Mesendoderm (in vitro differentiated cells): ENCODE measurements around the gene CPLX3.

ENCODE experiments used
- DNase-seq: peaks from one replicate; pipeline ENCODE4 v3.0.0; 2013
- H2AK5ac ChIP-seq: 2 replicates; pipeline ENCODE4 v1.6.1; 2013; ENCODE audit warnings: low read length, inconsistent platforms
- H2BK120ac ChIP-seq: 2 replicates; pipeline ENCODE4 v1.6.1; 2013; ENCODE audit warnings: low read depth, mild to moderate bottlenecking, low read length, moderate library complexity, mixed read lengths
- H2BK15ac ChIP-seq: replicated peaks from 2 replicates; pipeline ENCODE4 v1.6.1; 2013; ENCODE audit warnings: low read depth, mild to moderate bottlenecking, moderate library complexity
- H2BK5ac ChIP-seq: 2 replicates; pipeline ENCODE4 v1.6.1; 2013; ENCODE audit warnings: low read length, inconsistent platforms
- H3K18ac ChIP-seq: 2 replicates; pipeline ENCODE4 v1.6.1; 2013; ENCODE audit warnings: mild to moderate bottlenecking, low read length, mixed read lengths
- H3K23ac ChIP-seq: one replicate; pipeline ENCODE4 v1.6.1; 2013; ENCODE audit warnings: low read length
- H3K27ac ChIP-seq: 2 replicates; pipeline ENCODE4 v1.5.1; 2013; ENCODE audit warnings: low read depth, mild to moderate bottlenecking, inconsistent platforms, low read length, moderate library complexity
- H3K27me3 ChIP-seq: 2 replicates; pipeline ENCODE4 v1.6.1; 2013; ENCODE audit warnings: low read length, control low read depth, mild to moderate bottlenecking, inconsistent platforms; ENCODE audit not compliant: insufficient read depth, poor library complexity
- H3K36me3 ChIP-seq: 2 replicates; pipeline ENCODE4 v1.6.1; 2013; ENCODE audit warnings: low read length, inconsistent platforms; ENCODE audit not compliant: control insufficient read depth, insufficient read depth
- H3K4ac ChIP-seq: one replicate; pipeline ENCODE4 v1.6.1; 2013; ENCODE audit warnings: low read depth, mild to moderate bottlenecking, low read length, moderate library complexity
- H3K4me1 ChIP-seq: 2 replicates; pipeline ENCODE4 v1.6.1; 2013; ENCODE audit warnings: low read depth, low read length, inconsistent platforms; ENCODE audit not compliant: control insufficient read depth
- H3K4me2 ChIP-seq: 2 replicates; pipeline ENCODE4 v1.6.1; 2013; ENCODE audit warnings: low read length
- H3K4me3 ChIP-seq: 2 replicates; pipeline ENCODE4 v1.5.1; 2013; ENCODE audit warnings: mild to moderate bottlenecking, low read length
- H3K56ac ChIP-seq: one replicate; pipeline ENCODE4 v1.6.1; 2013; ENCODE audit warnings: low read length
- H3K79me1 ChIP-seq: 2 replicates; pipeline ENCODE4 v1.6.1; 2013; ENCODE audit warnings: low read length, inconsistent platforms
- H3K79me2 ChIP-seq: 2 replicates; pipeline ENCODE4 v1.6.1; 2013; ENCODE audit warnings: mild to moderate bottlenecking, low read length; ENCODE audit not compliant: control insufficient read depth, insufficient read depth
- H3K9ac ChIP-seq: 2 replicates; pipeline ENCODE4 v1.6.1; 2013; ENCODE audit warnings: low read length, inconsistent platforms
- H4K5ac ChIP-seq: one replicate; pipeline ENCODE4 v1.6.1; 2013; ENCODE audit warnings: low read length
- H4K8ac ChIP-seq: one replicate; pipeline ENCODE4 v1.6.1; 2013; ENCODE audit warnings: low read depth, mild to moderate bottlenecking, control low read depth, low read length, moderate library complexity
- WGBS: extraction: QIAGEN DNeasy Blood & Tissue Kit; methylation state at CpG from one replicate; pipeline ENCODE4 v1.1.7; 2013; ENCODE audit warnings: low lambda C conversion rate, missing lambda C conversion rate; ENCODE audit not compliant: insufficient coverage; ENCODE audit errors: extremely low coverage; 5-methylcytosine and 5-hydroxymethylcytosine counted together

Gene CPLX3

DNA sequence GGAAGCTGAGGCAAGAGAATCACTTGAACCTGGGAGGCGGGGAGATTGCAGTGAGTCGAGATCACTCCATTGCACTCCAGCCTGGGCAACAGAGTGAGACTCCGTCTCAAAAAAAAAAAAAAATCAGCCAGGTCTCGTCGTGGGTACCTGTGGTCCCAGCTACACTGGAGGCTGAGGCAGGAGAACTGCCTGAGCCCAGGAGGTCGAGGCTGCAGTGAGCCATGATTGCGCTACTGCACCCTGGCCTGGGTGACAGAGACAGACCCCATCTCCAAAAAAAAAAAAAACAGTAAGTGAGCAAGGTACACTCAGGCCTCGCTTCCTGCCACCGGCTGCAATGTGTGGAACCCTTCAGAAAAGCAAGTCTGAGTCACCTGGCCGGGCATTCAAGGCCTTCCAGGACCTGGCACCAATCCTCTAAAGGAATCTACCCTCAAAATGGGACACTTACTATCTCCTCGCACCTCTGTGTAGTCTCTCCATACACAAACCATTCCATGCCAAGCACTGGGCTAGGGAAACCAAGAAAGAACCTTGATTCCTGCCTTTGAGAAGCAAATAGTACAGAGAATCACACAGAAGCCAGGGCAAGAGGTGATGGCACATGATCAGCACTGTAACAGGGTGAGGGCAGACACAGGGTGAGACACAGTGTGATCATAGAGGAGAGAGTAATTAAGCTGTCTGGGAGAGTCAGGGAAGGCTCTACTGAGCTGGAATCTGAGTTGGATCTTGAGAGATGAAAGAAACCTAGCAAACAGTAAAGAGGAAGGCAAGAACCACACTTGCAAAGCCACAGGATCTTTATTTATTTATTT, 37.0 kb downstream of the CPLX3 start:
- no peak overlapping the region for H2BK120ac ChIP-seq
- H3K36me3 ChIP-seq, result no peaks in the 10 kb centered on the region
- no peak overlapping the region for H3K56ac ChIP-seq
- no peak overlapping the region for H3K18ac ChIP-seq
- H3K4me2 ChIP-seq, result no peak overlapping the region
- no peak overlapping the region for H4K5ac ChIP-seq
- H3K27me3 ChIP-seq, result no peaks in the 10 kb centered on the region
- no peak for DNase-seq
- no peak overlapping the region for H3K23ac ChIP-seq
- H3K4me3 ChIP-seq, result no peak overlapping the region
- H3K4me1 ChIP-seq, result no peaks in the 10 kb centered on the region
- H3K27ac ChIP-seq, result no peak overlapping the region
- no peak overlapping the region for H4K8ac ChIP-seq
- WGBS, result no CpG with 5 or more reads among the region's 11 CpGs
- H3K4ac ChIP-seq, result no peak overlapping the region
- H2AK5ac ChIP-seq, result no peak overlapping the region
- H2BK15ac ChIP-seq, result no peak overlapping the region
- H3K79me2 ChIP-seq, result peaks cover 12% of the 10 kb centered on the region
- no peak overlapping the region for H3K9ac ChIP-seq
- H2BK5ac ChIP-seq, result no peak overlapping the region
- peaks cover 13% of the 10 kb centered on the region for H3K79me1 ChIP-seq

DNA sequence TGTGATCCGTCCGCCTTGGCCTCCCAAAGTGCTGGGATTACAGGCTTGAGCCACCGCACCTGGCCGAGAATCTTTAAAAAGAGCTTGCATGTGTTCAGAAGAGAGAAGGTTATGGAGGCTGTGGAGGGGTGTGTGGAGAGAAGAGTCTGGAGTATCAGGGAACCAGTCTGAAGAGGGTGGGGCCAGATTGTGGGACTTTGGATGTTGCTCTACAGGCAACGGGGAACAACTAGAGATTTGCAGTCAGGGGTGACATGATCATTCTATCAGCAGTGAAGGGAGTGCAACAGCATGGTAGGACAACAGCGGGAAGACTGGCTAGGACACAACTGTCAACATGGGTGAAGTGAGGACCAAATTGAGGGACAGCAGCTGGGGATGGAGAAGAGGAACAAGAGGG, 37.9 kb downstream of the CPLX3 start:
- peaks cover 13% of the 10 kb centered on the region for H3K79me1 ChIP-seq
- WGBS, result no CpG with 5 or more reads among the region's 6 CpGs
- H2BK5ac ChIP-seq, result no peak overlapping the region
- no peaks in the 10 kb centered on the region for H3K4me1 ChIP-seq
- H4K8ac ChIP-seq, result no peak overlapping the region
- H3K79me2 ChIP-seq, result peaks cover 15% of the 10 kb centered on the region
- no peak overlapping the region for H3K4me3 ChIP-seq
- no peak overlapping the region for H3K4ac ChIP-seq
- no peak overlapping the region for H2BK15ac ChIP-seq
- no peak overlapping the region for H3K18ac ChIP-seq
- no peak overlapping the region for H3K9ac ChIP-seq
- no peaks in the 10 kb centered on the region for H3K36me3 ChIP-seq
- no peak overlapping the region for H2BK120ac ChIP-seq
- H4K5ac ChIP-seq, result no peak overlapping the region
- no peak overlapping the region for H3K23ac ChIP-seq
- no peak overlapping the region for H3K4me2 ChIP-seq
- H3K27ac ChIP-seq, result no peak overlapping the region
- no peak for DNase-seq
- H2AK5ac ChIP-seq, result no peak overlapping the region
- H3K27me3 ChIP-seq, result no peaks in the 10 kb centered on the region
- no peak overlapping the region for H3K56ac ChIP-seq

- Histone ChIP-seq H3K23ac (no peak overlapping the region), H4K8ac (no peak overlapping the region), H3K36me3 (no peaks in the 10 kb centered on the region), H3K4me2 (no peak overlapping the region), H3K4me3 (no peak overlapping the region), H2BK5ac (no peak overlapping the region), H2AK5ac (no peak overlapping the region), H3K56ac (no peak overlapping the region), H3K18ac (no peak overlapping the region), H3K4me1 (no peaks in the 10 kb centered on the region), H3K27ac (no peak overlapping the region), H2BK120ac (no peak overlapping the region), H3K27me3 (no peaks in the 10 kb centered on the region), H2BK15ac (no peak overlapping the region), H3K9ac (no peak overlapping the region), H3K79me1 (peaks cover 13% of the 10 kb centered on the region), H3K79me2 (peaks cover 19% of the 10 kb centered on the region), H4K5ac (no peak overlapping the region), H3K4ac (no peak overlapping the region)
- no CpG with 5 or more reads among the region's 2 CpGs for WGBS
- no peak for DNase-seq
These were observed 38.9 kb downstream of the CPLX3 start for GRCh38 chr15:74865316-74865715.

DNA sequence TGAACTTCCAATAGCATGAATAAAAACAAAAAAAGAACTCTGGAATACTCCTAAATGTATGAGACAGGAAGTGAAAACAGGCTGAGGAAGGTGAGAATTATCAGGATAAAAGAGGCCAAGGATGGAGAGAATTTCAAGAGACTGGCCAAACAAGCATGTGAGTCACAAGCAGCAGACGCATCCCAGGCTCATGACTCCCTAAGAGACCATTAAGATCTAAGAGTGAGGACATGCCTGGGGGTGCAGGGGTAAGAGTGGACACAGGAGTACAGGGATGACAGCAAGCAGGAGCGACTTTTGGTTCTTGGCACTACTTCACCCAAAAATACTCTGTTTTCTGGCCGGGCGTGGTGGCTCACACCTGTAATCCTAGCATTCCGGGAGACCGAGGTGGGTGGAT, 39.7 kb downstream of the CPLX3 start:
- peaks cover 13% of the 10 kb centered on the region for H3K79me1 ChIP-seq
- no peaks in the 10 kb centered on the region for H3K27me3 ChIP-seq
- H3K4ac ChIP-seq, result no peak overlapping the region
- no peak overlapping the region for H2BK5ac ChIP-seq
- H2AK5ac ChIP-seq, result no peak overlapping the region
- no peak overlapping the region for H2BK15ac ChIP-seq
- H3K79me2 ChIP-seq, result peaks cover 19% of the 10 kb centered on the region
- peak; percentile 23 for DNase-seq
- H3K36me3 ChIP-seq, result no peaks in the 10 kb centered on the region
- no peak overlapping the region for H3K4me2 ChIP-seq
- no peak overlapping the region for H3K56ac ChIP-seq
- H3K4me3 ChIP-seq, result no peak overlapping the region
- WGBS, result no CpG with 5 or more reads among the region's 6 CpGs
- H3K27ac ChIP-seq, result no peak overlapping the region
- no peak overlapping the region for H4K8ac ChIP-seq
- no peak overlapping the region for H3K23ac ChIP-seq
- H4K5ac ChIP-seq, result no peak overlapping the region
- H3K18ac ChIP-seq, result no peak overlapping the region
- no peak overlapping the region for H2BK120ac ChIP-seq
- H3K4me1 ChIP-seq, result peaks cover 2% of the 10 kb centered on the region
- no peak overlapping the region for H3K9ac ChIP-seq

- Histone ChIP-seq H4K8ac (no peak overlapping the region), H3K36me3 (no peaks in the 10 kb centered on the region), H3K23ac (no peak overlapping the region), H3K18ac (no peak overlapping the region), H2BK5ac (no peak overlapping the region), H3K4me1 (peaks cover 2% of the 10 kb centered on the region), H3K4me3 (no peak overlapping the region), H3K4ac (no peak overlapping the region), H3K9ac (no peak overlapping the region), H2AK5ac (no peak overlapping the region), H2BK15ac (no peak overlapping the region), H3K79me2 (peaks cover 24% of the 10 kb centered on the region), H3K4me2 (no peak overlapping the region), H3K56ac (no peak overlapping the region), H4K5ac (no peak overlapping the region), H3K27me3 (no peaks in the 10 kb centered on the region), H3K79me1 (peaks cover 11% of the 10 kb centered on the region), H2BK120ac (no peak overlapping the region), H3K27ac (no peak overlapping the region)
- no CpG with 5 or more reads among the region's 1 CpG for WGBS
- DNase-seq, result no peak
These were observed 41.1 kb downstream of the CPLX3 start for GRCh38 chr15:74867466-74868038.
